Vagina (tissue), 2 donors: ENCODE data around the gene NR1H2. TPM values are rescaled to one million over a fixed set of nuclear protein-coding genes. Genes with fewer than 3 reads are reported as not detected.

Experiments used
- DNase-seq, 2 donors: peaks; one replicate each; pipeline ENCODE4 v3.0.0-alpha.2; 2017; ENCODE audit errors: extremely low spot score in 2 of 2
- H3K27ac ChIP-seq: fragments of 200-600 bp; sonication (generic); one replicate; pipeline ENCODE4 v1.5.1; 2019
- H3K27me3 ChIP-seq: fragments of 200-600 bp; sonication (generic); one replicate; pipeline ENCODE4 v1.5.1; 2019
- H3K36me3 ChIP-seq, 2 donors: fragments of 200-600 bp; sonication (generic); one replicate each; pipeline ENCODE4 v1.5.1; 2017 to 2019
- H3K4me1 ChIP-seq: fragments of 200-600 bp; sonication (generic); one replicate; pipeline ENCODE4 v1.5.1; 2019
- H3K4me3 ChIP-seq, 2 donors: fragments of 200-600 bp; sonication (generic); 1 replicate in 1 of 2; 2 replicates in 1 of 2; pipeline ENCODE4 v1.5.1; 2016 to 2019
- H3K9me3 ChIP-seq: fragments of 200-600 bp; sonication (generic); one replicate; pipeline ENCODE4 v1.5.1; 2019
- POLR2A ChIP-seq, 2 donors: fragments of 450-650 bp; IDR thresholded peaks; one replicate each; pipeline ENCODE4 v1.6.1; 2017; ENCODE audit warnings: antibody characterized with exemption in 2 of 2, mild to moderate bottlenecking in 2 of 2, moderate library complexity in 2 of 2
- POLR2AphosphoS5 ChIP-seq, 2 donors: sonication (generic); formaldehyde crosslinking; IDR thresholded peaks; one replicate each; pipeline ENCODE4 v1.9.0; 2017; ENCODE audit warnings: antibody characterized with exemption in 2 of 2, mild to moderate bottlenecking in 2 of 2, low read depth in 1 of 2; ENCODE audit not compliant: insufficient read depth in 1 of 2
- intact Hi-C: fragments of 100-400 bp; cut with DNase I; formaldehyde crosslinking; loops from one replicate; pipeline ENCODE4 v1.15.1; 2023
- total RNA-seq: library from RNA; depleted of rRNA; stranded (reverse); fragments of >200 nt; gene quantifications from one replicate; pipeline ENCODE4 v1.2.3, GENCODE V29; 2016
- TF ChIP-seq, protein P1 (sequence below), 3 experiments: fragments of 450-650 bp in 2 of 3; fragments of 200-600 bp in 1 of 3; sonication (generic) in 1 of 3; IDR thresholded peaks; one replicate each; pipeline ENCODE4 v1.5.1; 2017 to 2019; ENCODE audit warnings: antibody characterized with exemption in 3 of 3, mild to moderate bottlenecking in 2 of 3, moderate library complexity in 2 of 3

Gene NR1H2
- total RNA-seq, 1 donor from 2014 or later = 84.7 TPM

DNA sequence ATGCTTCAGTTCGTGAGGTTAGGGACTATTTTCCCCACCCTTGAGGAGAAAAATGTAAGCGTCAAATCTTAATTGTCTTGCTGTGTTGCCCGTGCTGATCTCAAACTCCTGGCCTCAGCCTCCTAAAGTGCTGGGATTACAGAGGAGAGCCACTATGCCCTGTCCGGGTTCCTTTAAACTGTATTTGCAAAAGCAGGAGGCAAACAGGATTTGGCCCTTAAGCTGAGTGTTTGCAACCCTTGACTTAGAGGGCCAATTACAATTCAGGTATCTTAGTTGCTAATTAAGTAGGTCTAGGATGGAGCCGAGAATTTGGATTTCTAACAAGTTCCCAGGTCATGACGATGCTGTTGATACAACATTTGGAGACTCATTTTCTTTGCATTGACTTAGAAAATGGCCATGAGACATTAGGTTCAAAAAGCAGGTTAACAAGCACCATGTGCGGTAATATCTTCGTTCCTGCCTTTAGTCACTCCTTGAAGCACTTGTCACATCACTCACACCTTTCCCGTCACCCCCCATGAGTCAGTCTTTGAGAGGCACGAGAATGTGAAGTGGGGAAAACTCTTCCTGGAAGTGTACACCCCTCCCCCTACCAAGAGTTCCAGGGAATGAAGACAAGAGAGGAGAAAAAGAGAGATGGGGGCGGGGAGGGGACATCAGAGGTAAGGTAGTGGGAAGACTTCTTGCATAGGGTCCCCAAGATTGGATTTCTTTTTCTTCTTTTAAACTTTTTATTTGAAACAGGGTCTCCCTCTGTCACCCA lies 13.4 kb upstream of the NR1H2 start:
- TF ChIP-seq POLR2AphosphoS5 (IDR thresholded peaks at IDR 0.05; ENCODE audit: insufficient read depth in 1 of 2, low read depth in 1 of 2) = no peak
- no peak for TF ChIP-seq POLR2A (IDR thresholded peaks at IDR 0.05)
- TF ChIP-seq, protein P1, sequence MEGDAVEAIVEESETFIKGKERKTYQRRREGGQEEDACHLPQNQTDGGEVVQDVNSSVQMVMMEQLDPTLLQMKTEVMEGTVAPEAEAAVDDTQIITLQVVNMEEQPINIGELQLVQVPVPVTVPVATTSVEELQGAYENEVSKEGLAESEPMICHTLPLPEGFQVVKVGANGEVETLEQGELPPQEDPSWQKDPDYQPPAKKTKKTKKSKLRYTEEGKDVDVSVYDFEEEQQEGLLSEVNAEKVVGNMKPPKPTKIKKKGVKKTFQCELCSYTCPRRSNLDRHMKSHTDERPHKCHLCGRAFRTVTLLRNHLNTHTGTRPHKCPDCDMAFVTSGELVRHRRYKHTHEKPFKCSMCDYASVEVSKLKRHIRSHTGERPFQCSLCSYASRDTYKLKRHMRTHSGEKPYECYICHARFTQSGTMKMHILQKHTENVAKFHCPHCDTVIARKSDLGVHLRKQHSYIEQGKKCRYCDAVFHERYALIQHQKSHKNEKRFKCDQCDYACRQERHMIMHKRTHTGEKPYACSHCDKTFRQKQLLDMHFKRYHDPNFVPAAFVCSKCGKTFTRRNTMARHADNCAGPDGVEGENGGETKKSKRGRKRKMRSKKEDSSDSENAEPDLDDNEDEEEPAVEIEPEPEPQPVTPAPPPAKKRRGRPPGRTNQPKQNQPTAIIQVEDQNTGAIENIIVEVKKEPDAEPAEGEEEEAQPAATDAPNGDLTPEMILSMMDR (IDR thresholded peaks at IDR 0.05) = no peak
- no peak overlapping the region for H3K27ac ChIP-seq
- no peaks in the 10 kb centered on the region for H3K9me3 ChIP-seq
- peaks cover 4% of the 10 kb centered on the region for H3K4me1 ChIP-seq
- H3K4me3 ChIP-seq = no peak overlapping the region
- intact Hi-C loops = no loop called here
- H3K27me3 ChIP-seq = no peaks in the 10 kb centered on the region
- no peak for DNase-seq
- H3K36me3 ChIP-seq = no peaks in the 10 kb centered on the region

DNA sequence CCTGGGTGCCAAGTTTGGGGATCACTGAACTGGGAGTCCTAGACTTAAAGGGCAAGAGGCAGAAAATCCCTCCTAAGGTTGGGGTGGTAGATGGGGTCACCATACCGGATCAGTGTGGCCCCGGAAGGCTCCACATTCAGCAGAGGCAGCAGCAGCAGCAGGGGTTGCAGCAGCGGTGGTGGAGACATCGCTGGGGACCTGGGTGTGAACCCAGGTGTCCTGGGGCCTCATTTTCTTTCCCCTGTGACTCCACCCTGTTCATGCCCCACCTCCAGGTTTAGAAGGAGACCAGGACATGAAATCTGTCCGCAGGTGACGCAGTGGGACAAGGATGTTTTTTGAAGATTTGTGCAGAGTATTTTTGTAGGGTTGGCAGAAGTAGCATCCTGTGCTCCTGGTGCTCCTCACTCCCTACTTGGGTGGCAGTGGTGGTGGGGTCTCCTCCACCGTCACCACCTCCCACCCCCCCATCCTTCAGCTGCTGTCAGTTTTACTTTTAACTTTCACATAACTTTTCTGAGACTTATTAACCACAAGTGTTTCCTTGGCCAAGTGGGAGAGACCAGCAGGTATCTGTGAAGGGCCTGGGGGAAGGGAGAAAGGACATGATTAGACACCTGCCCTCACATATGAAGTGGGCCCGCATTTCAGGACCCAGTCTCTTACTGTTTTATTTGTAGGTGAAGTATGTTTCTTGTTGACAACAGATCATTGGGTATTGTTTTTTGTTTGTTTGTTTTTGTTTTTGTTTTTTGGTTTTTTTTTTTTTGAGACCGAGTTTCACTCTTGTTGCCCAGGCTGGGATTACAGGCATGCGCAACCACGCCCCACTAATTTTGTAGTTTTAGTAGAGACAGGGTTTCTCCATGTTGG lies 10.6 kb upstream of the NR1H2 start, which contains the start of gene NAPSA:
Gene NAPSA (minus strand): TSS at position 206 of the 873 bp plus-strand sequence. CDS start 18 bp downstream, at position 188.
- TF ChIP-seq POLR2A (IDR thresholded peaks at IDR 0.05) (no peak), POLR2AphosphoS5 (IDR thresholded peaks at IDR 0.05; ENCODE audit: insufficient read depth in 1 of 2, low read depth in 1 of 2) (no peak)
- TF ChIP-seq, protein P1 (IDR thresholded peaks at IDR 0.05) = no peak
- DNase-seq = no peak
- Histone ChIP-seq H3K27me3 (no peaks in the 10 kb centered on the region), H3K27ac (no peak within 1 kb of the TSS), H3K36me3 (no peaks in the 10 kb centered on the region), H3K4me1 (no peaks in the 10 kb centered on the region), H3K9me3 (no peaks in the 10 kb centered on the region), H3K4me3 (no peak within 1 kb of the TSS)
- intact Hi-C loops = no loop called here

DNA sequence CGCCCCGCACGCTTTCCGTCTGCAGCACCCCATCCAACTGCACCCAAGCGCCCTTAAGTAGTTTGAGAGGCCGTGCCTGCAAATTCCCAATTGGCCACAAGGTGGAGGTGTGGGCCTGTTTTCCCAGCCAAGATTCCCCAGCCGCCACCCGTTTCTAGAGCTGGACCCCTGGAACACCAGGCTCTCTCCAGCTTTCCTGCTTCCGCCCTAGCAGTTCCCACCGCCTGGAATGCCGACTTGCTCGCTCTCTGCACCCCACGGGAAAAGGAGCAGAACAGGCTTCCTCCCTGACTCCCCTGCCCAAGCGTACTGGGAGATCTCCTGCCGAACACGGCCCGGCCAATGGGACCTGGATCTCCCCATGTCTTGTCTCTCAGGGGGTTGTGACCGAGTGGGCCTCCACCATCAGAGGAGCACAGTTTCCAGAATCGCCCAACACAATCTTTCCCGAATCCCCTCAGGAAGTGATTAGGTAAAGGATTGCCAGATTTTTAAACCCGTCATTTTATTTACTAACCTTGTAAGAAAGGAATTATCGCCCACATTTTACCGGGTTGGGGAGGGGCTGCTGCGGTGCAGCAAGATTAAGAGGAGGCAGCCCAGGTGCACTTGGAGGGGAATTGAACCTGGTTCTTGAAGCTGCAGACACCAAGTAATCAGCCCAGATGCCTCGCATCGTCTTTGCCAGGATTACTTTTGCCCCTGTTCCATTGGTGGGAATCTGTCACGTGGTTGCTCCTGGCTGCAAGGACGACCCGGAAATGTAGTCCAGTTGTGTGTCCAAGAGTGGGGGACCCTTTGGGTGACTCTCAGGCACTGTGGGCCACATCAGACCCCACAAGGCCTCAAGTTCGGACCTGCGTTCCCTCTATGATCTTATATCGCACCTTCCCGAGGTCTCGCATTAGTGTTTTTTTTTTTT lies 7.3 kb upstream of the NR1H2 start:
- TF ChIP-seq POLR2A (IDR thresholded peaks at IDR 0.05) (no peak), POLR2AphosphoS5 (IDR thresholded peaks at IDR 0.05; ENCODE audit: insufficient read depth in 1 of 2, low read depth in 1 of 2) (peak; percentile 48 to 74)
- TF ChIP-seq, protein P1 (IDR thresholded peaks at IDR 0.05) = peak; percentile 77 to 84 (median 82)

DNA sequence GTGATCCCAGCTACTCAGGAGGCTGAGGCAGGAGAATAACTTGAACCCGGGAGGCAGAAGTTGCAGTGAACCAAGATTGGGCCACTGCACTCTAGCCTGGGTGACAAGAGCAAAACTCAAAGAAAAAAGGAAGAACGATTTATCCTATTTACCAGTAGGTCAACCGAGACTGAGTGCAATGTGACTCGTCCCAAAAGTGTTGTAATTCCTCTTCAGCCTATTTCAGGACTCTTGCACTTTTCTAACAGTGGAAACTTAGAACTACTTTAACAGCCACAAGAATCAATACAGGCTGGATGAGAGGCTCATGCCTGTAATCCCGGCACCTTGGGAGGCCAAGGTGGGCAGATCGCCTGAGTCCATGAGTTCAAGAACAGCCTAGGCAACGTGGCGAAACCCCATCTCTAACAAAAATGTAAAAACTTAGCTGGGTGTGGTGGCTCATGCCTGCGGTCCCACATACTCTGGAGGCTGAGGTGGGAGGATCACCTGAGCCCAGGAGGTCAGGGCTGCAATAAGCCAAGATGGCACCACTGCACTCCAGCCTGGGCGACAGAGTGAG lies 4.3 kb upstream of the NR1H2 start:
- H3K9me3 ChIP-seq = no peaks in the 10 kb centered on the region
- H3K4me1 ChIP-seq = peaks cover 13% of the 10 kb centered on the region
- intact Hi-C loops = no loop called here
- H3K27me3 ChIP-seq = no peaks in the 10 kb centered on the region
- H3K36me3 ChIP-seq = no peaks in the 10 kb centered on the region
- H3K4me3 ChIP-seq = no peak overlapping the region
- TF ChIP-seq, protein P1 (IDR thresholded peaks at IDR 0.05) = no peak
- TF ChIP-seq POLR2A (IDR thresholded peaks at IDR 0.05) (no peak), POLR2AphosphoS5 (IDR thresholded peaks at IDR 0.05; ENCODE audit: insufficient read depth in 1 of 2, low read depth in 1 of 2) (no peak)
- no peak overlapping the region for H3K27ac ChIP-seq
- no peak for DNase-seq

More for the DNA sequence above, 7.3 kb upstream of the NR1H2 start:
- H3K4me3 ChIP-seq = peak overlapping the region; percentile 52 to 68
- H3K9me3 ChIP-seq = no peaks in the 10 kb centered on the region
- no peaks in the 10 kb centered on the region for H3K4me1 ChIP-seq
- no peaks in the 10 kb centered on the region for H3K36me3 ChIP-seq
- H3K27me3 ChIP-seq = no peaks in the 10 kb centered on the region
- no peak for DNase-seq
- peak overlapping the region; percentile 79 for H3K27ac ChIP-seq
- intact Hi-C loops = no loop called here
